AG10803 (cell line): Measurements from ENCODE around the gene TXNRD1.
"Not testable (repeated sequence)": the region's sequence is repeated elsewhere in the genome, so short reads cannot be mapped to it uniquely, and the experiment has no call there.

ENCODE experiments used
- DNase-seq: peaks from one replicate; pipeline ENCODE4 v3.0.0; 2010; ENCODE audit warnings: low read depth
- H3K4me3 ChIP-seq: 2 replicates; pipeline ENCODE4 v1.5.1; 2011; ENCODE audit warnings: mild to moderate bottlenecking, low read length, control low read depth
- CTCF ChIP-seq: conservative IDR thresholded peaks from 2 replicates; pipeline ENCODE4 v1.5.1; 2011; ENCODE audit warnings: mild to moderate bottlenecking, low read length, control low read depth, inconsistent platforms

TXNRD1 gene

DNA sequence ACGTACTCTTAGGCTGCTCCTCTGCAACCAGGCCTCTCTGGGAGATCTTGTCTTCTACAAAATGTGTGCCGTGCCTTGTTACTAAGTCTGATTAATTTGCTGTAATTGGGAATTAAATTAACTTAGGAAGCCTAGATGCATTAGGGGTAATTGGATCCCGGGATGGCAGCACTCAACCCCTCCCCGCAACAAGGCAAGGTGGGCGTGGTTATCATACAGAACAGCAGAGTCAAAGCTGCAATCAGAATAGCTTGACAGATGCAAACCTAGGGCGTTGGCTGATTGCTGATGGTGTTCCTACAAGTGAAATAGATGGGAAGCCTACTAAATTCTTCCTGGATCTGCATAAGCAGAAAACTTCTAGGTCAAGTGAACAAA lies 43.0 kb upstream of the TXNRD1 start:
- TF ChIP-seq CTCF: no peak
- no peak overlapping the region for H3K4me3 ChIP-seq
- DNase-seq: no peak

- not testable (repeated sequence) for DNase-seq, H3K4me3 ChIP-seq
These were observed 41.8 kb upstream of the TXNRD1 start for GRCh38 chr12:104173804-104174203.

GRCh38 chr12:104175726-104176247 lies 39.8 kb upstream of the TXNRD1 start:
- no peak for TF ChIP-seq CTCF
- DNase-seq: no peak

DNA sequence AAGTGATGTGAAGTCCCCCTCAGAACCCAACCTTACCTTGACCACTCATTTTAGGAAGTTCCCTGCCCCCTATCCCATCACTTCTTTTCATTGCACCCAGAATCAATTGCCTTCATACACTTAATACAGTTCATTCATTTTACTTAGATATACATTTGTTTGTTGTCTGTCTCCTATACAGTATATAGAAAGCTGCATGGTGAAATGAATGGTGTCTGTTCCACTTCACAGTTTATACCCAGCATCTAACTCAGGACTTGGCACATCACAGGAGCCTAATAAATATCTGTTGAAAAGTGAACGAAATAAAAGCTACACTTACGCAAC lies 38.3 kb upstream of the TXNRD1 start:
- no peak overlapping the region for H3K4me3 ChIP-seq
- DNase-seq: no peak
- TF ChIP-seq CTCF: no peak

More at GRCh38 chr12:104175726-104176247, 39.8 kb upstream of the TXNRD1 start:
- H3K4me3 ChIP-seq: no peak overlapping the region

DNA sequence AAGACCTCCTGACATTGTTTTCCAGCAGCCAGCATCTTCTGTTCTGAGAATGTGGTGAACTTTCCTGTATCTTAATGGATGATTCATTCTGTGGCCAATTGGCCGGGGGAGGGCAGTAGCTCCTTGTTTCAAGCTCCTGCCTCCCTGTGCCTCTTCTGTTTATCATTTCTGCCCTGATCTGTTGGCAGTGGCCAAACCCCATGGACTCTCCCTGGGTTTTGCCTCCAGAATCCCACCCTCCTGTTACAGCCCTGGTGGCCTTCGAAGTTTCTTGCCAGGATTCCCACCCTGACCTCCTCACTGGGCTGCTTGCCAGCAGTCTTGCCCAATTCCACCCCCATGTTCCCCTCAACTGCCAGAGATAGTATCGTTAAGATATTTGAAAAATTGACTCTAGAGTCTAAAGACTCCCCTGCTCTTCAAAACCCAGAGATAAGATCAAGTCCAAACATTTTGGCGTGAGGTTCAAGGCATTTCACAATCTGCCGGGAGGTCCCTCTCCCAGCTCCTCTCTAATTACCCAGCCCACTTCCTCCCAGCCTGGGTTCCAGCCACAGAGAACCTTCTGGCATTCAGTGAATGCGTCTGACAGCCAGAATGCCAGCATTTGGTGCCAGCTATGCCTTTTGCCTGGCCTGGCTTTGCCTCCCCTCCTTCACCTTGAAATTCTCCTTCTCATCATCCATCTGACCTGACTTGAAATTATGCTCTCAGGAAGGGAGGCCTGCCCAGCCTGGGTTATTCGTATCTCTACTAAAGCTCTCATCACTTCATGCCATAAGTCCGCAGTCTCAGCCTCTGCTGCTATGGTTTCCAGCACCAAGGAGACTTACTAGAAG lies 37.7 kb upstream of the TXNRD1 start:
- peak; percentile 47 for TF ChIP-seq CTCF
- DNase-seq: peak; percentile 99
- peak overlapping the region; percentile 28 for H3K4me3 ChIP-seq

DNA sequence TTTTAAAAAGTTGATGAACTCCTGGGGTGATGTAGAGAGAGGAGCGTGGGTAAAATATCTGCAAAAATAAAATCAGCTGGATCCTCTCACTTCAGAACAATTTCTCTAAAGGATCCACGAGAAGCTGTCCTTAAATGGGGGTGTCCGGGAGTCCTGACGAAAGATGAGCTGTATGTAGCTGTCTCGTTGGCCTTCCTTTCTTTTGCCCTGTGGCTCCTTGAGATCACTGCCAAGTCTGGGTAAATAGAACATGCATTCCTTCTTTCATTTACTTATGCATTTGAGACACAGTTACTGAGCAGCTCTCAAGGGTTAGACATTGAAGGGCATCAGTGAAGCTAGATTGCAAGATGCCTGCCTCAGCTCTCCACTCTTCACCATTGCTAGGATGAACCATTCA lies 35.2 kb upstream of the TXNRD1 start:
- no peak overlapping the region for H3K4me3 ChIP-seq
- no peak for DNase-seq
- TF ChIP-seq CTCF: no peak

DNA sequence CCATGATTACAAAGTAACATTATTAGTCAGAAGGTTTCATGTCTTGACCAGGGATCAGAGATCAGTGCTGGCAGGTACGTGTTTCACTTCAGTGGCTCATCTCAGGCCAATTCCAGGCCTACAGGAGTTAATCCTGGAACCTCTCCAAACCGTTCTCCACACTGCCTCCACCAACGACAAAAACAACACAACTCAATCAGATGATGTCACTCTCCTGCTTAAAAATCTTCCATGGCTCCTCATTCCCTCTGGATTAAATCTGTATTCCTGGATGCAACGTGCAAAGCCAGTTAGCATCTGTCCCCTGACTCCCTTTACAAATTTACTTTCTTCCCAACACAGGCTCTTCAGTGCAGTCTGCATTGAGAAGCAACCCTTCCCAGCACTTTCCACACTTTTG lies 34.3 kb upstream of the TXNRD1 start:
- no peak overlapping the region for H3K4me3 ChIP-seq
- peak; percentile 54 for DNase-seq
- no peak for TF ChIP-seq CTCF
